Activated CD4-positive, alpha-beta T cell treated with anti-CD3 and anti-CD28 coated beads, Interleukin-10, Interleukin-2, amounts not matched to agents 100 ng/mL and 50 ng/mL, durations not matched to agents 16 hours and 8 hours (primary cell): ENCODE data around the gene SEC24D.

Experiments
- DNase-seq: peaks from one replicate; pipeline ENCODE4 v3.0.0-alpha.2; 2020

Gene SEC24D

GRCh38 chr4:118749347-118749988 lies 86.5 kb downstream of the SEC24D start:
- no peak for DNase-seq

- no peak for DNase-seq
These were observed 89.5 kb downstream of the SEC24D start for GRCh38 chr4:118746251-118746919.

GRCh38 chr4:118745357-118745756 lies 90.6 kb downstream of the SEC24D start:
- DNase-seq, result no peak

- DNase-seq, result no peak
These were observed 92.1 kb downstream of the SEC24D start for GRCh38 chr4:118743867-118744266.

GRCh38 chr4:118742050-118742449 lies 93.9 kb downstream of the SEC24D start:
- DNase-seq, result no peak

- DNase-seq, result no peak
These were observed 94.5 kb downstream of the SEC24D start for GRCh38 chr4:118741301-118741855.

- peak; percentile 7 for DNase-seq
These were observed 95.1 kb downstream of the SEC24D start for GRCh38 chr4:118740869-118741268.

GRCh38 chr4:118739022-118739713 lies 96.8 kb downstream of the SEC24D start:
- no peak for DNase-seq

GRCh38 chr4:118738090-118738489 lies 97.8 kb downstream of the SEC24D start:
- no peak for DNase-seq

- DNase-seq, result no peak
These were observed 99.0 kb downstream of the SEC24D start for GRCh38 chr4:118736900-118737299.

- DNase-seq, result no peak
These were observed 101.3 kb downstream of the SEC24D start for GRCh38 chr4:118734491-118735205.

GRCh38 chr4:118732591-118733330 lies 103.2 kb downstream of the SEC24D start:
- DNase-seq, result no peak

GRCh38 chr4:118730683-118731082 lies 105.2 kb downstream of the SEC24D start:
- no peak for DNase-seq

GRCh38 chr4:118729287-118730286 lies 106.3 kb downstream of the SEC24D start:
- no peak for DNase-seq

GRCh38 chr4:118727360-118727759 lies 108.6 kb downstream of the SEC24D start:
- no peak for DNase-seq

- no peak for DNase-seq
These were observed 112.6 kb downstream of the SEC24D start for GRCh38 chr4:118723369-118723768.

GRCh38 chr4:118721752-118722151 lies 114.2 kb downstream of the SEC24D start:
- DNase-seq, result no peak

GRCh38 chr4:118718511-118719170 lies 117.3 kb downstream of the SEC24D start:
- DNase-seq, result no peak

- no peak for DNase-seq
These were observed 119.6 kb downstream of the SEC24D start for GRCh38 chr4:118716304-118716703.

- no peak for DNase-seq
These were observed 121.2 kb downstream of the SEC24D start for GRCh38 chr4:118714682-118715081.

GRCh38 chr4:118712872-118713271 lies 123.1 kb downstream of the SEC24D start:
- DNase-seq, result peak; percentile 37
